GM13977 (cell line): ENCODE results near the gene CBLN1.

Source experiments
- DNase-seq: peaks from one replicate; pipeline ENCODE4 v3.0.0; 2012; ENCODE audit warnings: low spot score
- in situ Hi-C: fragments of 300-500 bp; cut with MboI; formaldehyde crosslinking; loops from one replicate; pipeline ENCODE4 v1.12.0; 2022; ENCODE audit warnings: low sequenced_read_pairs, low pct_unique_long_range_greater_than_20kb, mixed read lengths, inconsistent platforms; ENCODE audit not compliant: unreplicated experiment
- TF ChIP-seq, protein P1 (sequence below): IDR thresholded peaks from 2 replicates; pipeline ENCODE4 v1.5.1; 2012; ENCODE audit warnings: mild to moderate bottlenecking, control low read depth; ENCODE audit not compliant: insufficient read depth; ENCODE audit errors: extremely low read depth, missing control alignments

The CBLN1 gene

DNA sequence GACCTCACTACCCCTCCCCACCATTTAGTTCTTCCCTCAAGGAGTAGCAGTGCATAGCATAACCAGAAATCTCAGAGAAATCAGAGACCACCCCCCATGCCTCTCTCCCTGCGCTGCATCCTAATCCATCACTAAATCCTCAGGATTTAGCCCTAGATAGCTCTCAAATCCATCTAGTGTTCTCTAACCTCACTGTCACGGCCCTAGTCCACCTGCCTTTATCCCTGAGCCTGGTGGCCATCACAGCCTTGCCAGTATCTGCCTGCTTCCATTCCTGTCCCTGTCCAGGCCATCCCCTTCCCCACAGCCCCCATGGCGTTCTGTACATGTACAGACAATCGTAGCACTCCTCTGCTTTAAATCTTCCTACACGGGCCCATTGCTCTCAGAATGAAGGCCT is 19.1 kb downstream of the CBLN1 start:
- in situ Hi-C loops = no loop called here
- TF ChIP-seq, protein P1, sequence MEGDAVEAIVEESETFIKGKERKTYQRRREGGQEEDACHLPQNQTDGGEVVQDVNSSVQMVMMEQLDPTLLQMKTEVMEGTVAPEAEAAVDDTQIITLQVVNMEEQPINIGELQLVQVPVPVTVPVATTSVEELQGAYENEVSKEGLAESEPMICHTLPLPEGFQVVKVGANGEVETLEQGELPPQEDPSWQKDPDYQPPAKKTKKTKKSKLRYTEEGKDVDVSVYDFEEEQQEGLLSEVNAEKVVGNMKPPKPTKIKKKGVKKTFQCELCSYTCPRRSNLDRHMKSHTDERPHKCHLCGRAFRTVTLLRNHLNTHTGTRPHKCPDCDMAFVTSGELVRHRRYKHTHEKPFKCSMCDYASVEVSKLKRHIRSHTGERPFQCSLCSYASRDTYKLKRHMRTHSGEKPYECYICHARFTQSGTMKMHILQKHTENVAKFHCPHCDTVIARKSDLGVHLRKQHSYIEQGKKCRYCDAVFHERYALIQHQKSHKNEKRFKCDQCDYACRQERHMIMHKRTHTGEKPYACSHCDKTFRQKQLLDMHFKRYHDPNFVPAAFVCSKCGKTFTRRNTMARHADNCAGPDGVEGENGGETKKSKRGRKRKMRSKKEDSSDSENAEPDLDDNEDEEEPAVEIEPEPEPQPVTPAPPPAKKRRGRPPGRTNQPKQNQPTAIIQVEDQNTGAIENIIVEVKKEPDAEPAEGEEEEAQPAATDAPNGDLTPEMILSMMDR = no peak
- no peak for DNase-seq

DNA sequence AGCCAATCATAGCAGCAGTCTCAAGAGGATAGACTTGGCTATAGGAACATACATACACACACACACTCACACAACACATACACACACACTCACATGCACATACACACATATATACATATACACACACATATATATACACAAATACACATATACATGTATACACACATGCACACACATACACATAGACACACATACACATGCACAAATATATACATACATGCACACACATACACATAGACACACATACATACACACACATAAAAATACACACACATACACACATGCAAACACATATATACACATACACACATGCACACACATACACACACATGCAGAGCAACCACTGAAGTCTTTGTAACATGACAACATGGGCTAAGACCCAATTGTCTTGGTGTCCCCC is 19.7 kb downstream of the CBLN1 start:
- no peak for DNase-seq
- TF ChIP-seq, protein P1 = no peak
- in situ Hi-C loops = no loop called here

- in situ Hi-C loops = no loop called here
- no peak for DNase-seq
- TF ChIP-seq, protein P1 = no peak
Observed at GRCh38 chr16:49260956-49261530, 20.6 kb downstream of the CBLN1 start.

- DNase-seq = no peak
- in situ Hi-C loops = no loop called here
- TF ChIP-seq, protein P1 = no peak
Observed at GRCh38 chr16:49260253-49260652, 21.4 kb downstream of the CBLN1 start.

DNA sequence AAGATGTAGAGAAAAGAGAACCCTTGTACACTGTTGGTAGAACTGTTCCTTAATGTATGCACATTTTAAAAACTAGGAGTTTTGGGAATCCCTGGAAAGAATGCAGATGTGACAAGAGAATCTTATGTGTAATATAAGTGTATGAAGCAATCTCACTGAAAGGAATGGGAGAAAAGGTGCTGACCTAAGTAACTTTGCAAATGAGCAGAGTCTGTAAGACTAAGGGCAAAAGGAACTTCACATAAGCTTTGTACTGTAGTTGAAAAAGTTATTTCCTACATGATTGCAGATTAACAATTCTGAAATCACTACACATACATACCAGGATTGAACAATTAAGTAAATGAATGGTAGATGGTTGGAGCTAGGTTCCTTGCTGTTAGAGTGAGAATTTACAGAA is 22.3 kb downstream of the CBLN1 start:
- in situ Hi-C loops = no loop called here
- TF ChIP-seq, protein P1 = no peak
- no peak for DNase-seq

- TF ChIP-seq, protein P1 = no peak
- DNase-seq = no peak
- in situ Hi-C loops = no loop called here
Observed at GRCh38 chr16:49250689-49251088, 30.9 kb downstream of the CBLN1 start.

DNA sequence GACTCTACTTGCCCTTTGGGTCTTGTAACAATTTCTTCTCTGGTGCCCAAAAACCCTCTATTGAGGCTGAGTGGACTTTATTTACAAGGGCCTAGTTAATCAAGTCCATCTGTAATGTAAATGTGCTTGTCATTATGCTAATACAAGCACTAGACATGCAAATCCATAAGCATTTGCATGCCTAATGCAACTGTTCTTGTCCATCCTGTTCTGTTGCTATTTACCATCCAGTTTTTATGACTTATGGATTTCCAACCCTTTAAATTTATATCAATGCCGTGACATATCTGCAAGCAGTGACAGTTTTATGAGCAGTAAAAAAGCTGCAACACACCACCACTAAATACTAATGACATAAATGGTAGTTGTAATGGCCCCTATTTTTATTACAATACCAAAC is 33.4 kb downstream of the CBLN1 start:
- in situ Hi-C loops = no loop called here
- no peak for DNase-seq
- TF ChIP-seq, protein P1 = no peak
